HG03139 (cell line): ENCODE results near the gene ADM2.
A peak's percentile ranks its signal among the peaks of the same experiment; 100 is the strongest.
"Not testable (repeated sequence)": the region's sequence is repeated elsewhere in the genome, so short reads cannot be mapped to it uniquely, and the experiment has no call there.

Source experiments
- ATAC-seq: cut with Tn5 transposase; IDR thresholded peaks from one replicate; pipeline ENCODE4 v1.9.1; 2021; ENCODE audit not compliant: unreplicated experiment

The ADM2 gene

GRCh38 chr22:50505276-50505775 is 24.0 kb downstream of the ADM2 start:
- ATAC-seq: no peak

DNA sequence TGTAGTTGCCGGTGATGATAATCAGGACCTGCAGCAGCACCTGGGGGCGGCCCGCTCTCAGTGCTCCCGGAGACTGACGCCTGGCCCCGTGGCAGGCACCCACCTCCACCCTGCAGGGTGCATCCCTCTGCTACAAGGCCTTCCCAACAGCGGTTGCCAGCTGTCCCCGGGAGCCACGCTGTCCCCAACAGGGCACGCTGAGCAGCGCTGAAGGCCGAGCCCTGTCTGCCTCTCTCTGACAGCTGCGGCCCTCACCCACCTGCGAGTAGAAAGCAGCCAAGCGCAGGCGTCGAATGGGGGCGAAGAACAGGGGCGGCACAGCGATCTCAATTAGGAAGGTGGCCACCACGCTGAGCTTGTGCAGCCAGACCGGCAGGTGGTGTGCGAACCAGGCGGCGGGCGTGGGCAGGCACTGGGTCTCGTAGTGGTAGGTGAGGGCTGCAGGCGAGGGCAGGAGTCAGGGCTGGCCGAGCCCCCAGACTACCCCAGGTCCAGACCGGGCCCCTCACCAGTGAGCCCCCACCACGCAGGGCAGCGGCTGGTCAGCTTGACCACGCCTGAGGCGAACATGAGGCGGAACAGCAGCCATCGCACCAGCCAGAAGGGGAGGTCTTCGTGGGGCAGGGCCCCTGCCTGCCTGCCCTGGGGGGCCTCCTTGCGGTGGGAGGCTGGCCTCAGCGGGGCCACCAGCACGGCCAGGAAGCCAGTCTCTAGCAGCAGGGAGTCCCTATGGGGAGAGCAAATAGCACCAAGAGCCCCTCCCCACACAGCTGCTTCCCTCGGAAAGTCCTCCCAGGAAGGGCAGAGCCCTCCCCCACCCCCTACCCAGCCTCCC is 24.6 kb downstream of the ADM2 start:
- ATAC-seq: no peak

DNA sequence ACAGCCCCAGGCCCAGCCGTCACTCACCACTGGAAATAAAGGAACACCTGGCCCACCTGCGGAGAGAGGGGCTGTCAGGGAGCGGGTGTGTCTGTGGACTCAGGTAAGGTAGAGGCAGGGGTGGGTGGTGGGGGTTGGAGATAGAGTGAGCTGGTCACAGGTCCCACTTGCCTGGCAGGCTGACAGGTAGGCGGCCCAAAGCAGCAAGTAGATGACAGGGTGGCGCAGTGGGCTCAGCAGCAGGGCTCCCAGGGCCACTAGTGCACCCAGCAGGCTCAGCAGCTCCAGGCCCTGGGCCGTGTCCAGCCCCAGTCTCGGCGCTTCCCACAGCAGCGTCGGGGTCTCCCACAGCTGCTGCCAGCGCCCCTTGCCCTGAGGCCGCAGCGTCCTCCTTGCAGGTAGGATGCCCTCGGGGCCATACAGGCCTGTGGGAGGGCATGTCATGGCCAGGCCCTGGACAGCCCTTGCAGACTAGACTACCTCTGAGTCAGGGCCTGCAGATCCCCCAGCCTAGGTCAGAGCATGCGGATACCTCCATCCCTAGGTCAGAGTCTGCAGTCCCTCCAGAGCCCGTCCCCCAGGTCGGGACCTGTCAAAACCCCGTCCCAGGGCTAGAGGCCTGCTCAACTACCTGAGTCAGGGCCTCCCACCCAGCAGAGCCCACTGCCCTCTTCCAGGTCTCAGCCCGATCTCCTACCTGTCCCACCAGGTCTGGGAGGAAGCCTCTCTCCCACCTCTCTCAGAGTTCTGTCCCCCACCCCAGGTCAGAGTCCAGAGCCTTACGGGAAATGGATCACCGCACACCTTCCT is 25.5 kb downstream of the ADM2 start:
- no peak for ATAC-seq

DNA sequence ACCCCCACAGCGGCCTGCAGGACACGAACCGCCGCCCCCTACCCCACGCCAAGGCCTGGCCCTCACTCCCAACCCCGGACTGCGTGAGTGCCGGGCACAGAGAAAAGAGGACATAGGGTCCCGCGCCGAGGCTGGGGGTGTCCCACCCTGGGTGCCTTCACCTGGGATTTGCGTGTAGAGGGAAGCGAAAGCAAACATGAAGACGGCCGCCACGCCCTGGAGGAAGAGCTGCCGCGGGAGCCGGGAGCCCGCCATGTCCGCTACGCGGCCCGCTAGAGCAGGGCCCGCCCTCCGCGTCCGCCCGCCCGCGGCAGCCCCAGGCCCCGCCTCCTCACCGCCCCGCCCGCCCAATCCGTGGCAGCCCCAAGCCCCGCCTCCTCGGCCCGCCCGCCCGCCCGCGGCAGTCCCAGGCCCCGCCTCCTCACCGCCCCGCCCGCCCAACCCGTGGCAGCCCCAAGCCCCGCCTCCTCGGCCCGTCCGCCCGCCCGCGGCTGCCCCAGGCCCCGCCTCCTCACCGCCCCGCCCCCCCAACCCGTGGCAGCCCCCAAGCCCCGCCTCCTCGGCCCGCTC is 26.2 kb downstream of the ADM2 start, which contains the start of gene LMF2:
Gene LMF2, minus strand, starts transcription at position 282 of the 570 bp plus-strand sequence. Its CDS starts 27 bp downstream, at position 255.
- ATAC-seq: peak; percentile 44

DNA sequence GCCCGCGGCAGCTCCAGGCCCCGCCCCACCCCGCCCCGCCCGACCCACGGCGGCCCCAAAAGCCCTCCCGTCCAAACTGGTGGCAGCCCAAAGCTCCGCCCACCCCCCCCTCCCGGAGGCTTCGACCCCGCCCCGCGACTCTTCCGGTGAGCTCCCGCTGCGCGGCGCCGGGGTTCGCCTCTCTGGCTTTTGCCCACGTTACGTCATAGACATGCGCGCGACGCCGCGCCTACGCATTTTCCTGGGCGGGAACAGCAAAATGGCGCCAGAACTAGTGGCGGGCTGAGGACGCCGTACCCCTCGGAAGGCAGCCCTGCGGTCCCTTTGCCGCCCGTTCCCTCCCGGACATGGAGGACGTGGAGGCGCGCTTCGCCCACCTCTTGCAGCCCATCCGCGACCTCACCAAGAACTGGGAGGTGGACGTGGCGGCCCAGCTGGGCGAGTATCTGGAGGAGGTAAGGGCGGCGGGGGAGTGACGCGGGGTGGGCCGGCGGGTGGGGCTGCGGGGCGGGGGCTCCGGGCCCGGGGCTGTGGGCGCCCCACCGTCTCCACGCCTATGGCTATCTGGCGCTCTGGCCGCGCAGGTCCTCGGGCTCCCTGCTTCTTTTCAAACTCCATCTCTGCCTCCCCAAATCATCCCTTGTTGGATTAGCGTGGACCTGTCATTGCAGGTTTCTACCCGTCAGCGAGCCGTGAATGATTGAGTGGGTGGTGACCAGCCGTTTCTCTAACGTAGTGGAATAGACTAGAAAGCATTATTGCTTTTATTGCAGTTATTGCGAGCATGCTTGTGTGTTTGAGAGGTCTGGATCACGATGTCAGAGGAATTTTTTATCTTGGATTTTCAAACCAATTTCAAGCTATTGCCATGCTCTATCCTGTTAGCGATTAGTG is 26.9 kb downstream of the ADM2 start, which contains the start of gene NCAPH2:
Gene NCAPH2, plus strand, starts transcription at position 234 of the 894 bp plus-strand sequence. Its CDS starts 114 bp downstream, at position 348.
- peak; percentile 52 for ATAC-seq

DNA sequence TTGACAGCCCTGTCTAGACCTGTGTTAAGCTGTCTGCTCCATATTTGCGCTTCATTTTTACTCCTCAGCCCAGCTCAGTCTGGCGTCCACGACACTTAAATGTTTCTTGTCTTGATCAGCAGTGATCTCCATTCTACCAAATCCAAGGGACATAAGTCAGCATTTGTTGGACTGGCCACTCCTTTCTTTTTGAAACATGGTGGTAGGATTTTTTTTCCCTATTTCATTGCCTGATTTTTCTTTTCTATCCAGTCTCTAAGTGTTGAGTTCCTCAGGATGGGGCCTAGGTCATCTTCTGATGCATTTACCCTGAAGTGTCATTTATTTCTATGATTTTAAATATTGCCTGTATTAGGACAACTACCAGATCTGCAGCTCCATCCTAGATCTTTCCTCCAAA is 27.6 kb downstream of the ADM2 start:
- ATAC-seq: no peak

DNA sequence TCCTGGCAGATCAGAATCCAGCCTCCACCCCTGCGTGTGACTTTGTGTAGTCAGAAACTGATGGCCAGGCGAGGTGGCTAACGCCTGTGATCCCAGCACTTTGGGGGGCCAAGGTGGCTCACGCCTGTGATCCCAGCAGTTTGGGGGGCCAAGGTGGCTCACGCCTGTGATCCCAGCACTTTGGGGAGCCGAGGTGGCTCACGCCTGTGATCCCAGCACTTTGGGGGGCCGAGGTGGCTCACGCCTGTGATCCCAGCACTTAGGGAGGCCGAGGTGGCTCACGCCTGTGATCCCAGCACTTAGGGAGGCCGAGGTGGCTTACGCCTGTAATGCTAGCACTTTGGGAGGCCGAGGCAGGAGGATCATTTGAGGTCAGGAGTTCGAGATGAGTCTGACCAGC is 31.8 kb downstream of the ADM2 start:
- ATAC-seq: no peak

DNA sequence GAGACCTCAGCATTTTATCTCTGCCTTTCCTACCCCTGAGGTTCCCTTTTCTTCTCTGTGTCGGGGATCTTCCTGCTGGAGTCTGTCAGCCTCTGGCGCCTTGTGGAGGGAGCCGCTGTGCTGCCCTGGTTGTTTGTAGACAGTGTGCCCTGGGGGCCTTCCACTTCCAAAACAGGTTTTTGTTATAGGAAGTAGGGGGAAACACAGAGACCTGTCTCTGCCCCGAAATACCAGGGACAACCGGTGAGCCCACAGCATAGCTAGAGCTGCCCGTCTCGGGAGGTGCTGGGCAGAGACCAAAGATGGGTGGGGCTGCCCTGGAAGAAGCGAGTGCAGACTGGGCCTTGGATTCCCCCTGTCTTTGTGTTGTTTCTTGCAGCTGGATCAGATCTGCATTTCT is 34.7 kb downstream of the ADM2 start:
- no peak for ATAC-seq

GRCh38 chr22:50516891-50517290 is 35.5 kb downstream of the ADM2 start:
- no peak for ATAC-seq

DNA sequence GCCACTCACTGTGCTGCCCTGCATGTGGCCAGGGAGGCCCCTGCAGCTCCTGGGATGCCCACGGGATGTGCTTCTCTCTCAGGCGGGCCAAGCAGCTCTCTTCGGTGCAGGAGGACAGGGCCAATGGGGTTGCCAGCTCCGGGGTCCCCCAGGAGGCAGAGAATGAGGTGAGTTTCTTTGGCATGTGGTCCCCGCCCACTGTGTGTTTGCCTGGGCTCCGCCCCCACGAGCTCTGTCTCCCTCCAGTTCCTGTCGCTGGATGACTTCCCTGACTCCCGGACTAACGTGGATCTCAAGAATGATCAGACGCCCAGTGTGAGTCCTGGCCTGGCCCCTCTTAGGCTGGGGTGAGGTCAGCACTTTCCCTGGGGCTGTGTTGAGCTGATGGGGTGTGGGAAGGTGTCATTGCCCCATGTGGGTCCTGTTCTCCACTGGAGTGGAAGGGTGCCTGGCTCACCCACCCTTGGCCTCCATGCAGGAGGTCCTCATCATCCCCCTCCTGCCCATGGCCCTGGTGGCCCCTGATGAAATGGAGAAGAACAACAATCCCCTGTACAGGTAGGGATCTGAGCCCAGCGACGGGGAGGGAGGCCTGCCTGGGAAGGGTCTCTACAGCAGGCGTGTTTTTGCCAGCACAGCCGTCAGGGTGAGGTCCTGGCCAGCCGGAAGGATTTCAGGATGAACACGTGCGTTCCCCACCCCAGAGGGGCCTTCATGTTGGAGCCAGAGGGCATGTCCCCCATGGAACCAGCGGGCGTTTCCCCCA is 36.3 kb downstream of the ADM2 start:
- ATAC-seq: no peak

GRCh38 chr22:50518606-50519005 is 37.3 kb downstream of the ADM2 start:
- ATAC-seq: no peak

DNA sequence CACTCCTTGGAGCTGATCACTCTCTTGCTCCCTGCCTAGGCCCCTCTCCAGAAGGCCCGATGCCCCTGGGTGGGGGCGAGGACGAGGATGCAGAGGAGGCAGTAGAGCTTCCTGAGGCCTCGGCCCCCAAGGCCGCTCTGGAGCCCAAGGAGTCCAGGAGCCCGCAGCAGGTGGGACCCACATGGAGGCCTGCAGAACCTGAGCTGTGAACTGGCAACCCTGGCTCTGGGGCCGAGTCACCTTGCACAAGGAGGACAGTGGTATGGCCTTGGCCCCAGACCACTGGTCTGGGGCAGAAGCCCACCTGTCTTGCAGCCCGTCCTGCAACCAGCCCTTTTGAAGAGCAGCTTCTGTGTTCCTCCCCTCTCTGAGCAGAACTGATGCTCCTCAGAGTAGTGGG is 37.8 kb downstream of the ADM2 start:
- no peak for ATAC-seq

- not testable (repeated sequence) for ATAC-seq
These were observed 38.8 kb downstream of the ADM2 start for GRCh38 chr22:50520184-50520583.

DNA sequence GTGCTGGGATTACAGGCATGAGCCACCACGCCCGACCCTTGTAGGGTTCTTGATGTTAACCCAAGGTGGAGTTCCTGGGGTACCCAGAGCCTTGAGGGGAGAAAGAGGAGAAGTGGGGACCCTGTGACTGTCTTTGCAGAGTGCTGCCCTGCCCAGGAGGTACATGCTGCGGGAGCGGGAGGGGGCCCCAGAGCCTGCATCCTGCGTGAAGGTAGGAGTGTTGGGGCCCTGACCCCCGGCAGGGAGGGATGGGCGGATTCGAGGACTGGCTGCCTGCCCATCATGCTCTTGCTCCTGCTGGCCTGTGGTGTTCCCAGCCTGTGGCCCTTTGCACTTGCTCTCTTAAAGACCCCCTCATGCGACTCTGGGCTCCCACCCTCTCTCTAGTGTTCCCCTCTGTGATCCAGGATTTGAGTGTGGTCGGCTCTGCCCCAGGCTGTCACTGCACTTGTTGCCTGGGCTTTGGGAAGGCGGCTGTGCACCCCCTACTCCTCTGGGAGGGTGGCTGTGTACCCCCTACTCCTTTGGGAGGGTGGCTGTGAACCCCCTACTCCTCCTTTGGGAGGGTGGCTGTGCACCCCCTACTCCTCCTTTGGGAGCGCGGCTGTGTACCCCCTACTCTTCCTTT is 39.6 kb downstream of the ADM2 start:
- no peak for ATAC-seq

- no peak for ATAC-seq
These were observed 40.4 kb downstream of the ADM2 start for GRCh38 chr22:50521710-50522109.

DNA sequence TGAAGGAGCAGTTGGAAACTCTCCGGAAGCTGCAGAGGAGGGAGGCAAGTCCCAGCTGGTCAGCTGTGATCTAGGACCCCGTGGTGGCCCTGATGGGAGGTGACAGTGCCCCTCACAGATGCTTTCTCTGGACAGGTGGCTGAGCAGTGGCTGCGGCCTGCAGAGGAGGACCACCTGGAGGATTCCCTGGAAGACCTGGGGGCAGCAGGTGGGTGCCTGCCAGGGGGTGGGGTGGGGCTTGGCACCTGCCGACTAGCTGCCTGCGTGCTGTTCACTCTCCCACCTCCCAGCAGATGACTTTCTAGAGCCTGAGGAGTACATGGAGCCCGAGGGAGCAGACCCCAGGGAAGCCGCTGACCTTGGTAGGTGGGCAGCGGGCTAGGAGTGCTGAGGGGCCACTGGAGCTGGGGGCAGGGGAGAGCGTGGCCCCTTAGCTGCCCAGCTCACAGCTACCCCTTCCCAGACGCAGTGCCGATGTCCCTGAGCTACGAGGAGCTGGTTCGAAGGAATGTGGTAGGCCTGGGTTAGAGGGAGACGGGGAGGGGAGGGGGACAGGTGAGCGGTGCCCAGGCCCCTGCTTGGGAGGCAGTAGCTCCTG is 41.0 kb downstream of the ADM2 start:
- ATAC-seq: no peak

- no peak for ATAC-seq
These were observed 41.6 kb downstream of the ADM2 start for GRCh38 chr22:50522806-50523438.

GRCh38 chr22:50523458-50523805 is 42.1 kb downstream of the ADM2 start:
- ATAC-seq: no peak
